GM15510 (cell line): ENCODE measurements around the gene CD7.

Source experiments
- POLR2A ChIP-seq: IDR thresholded peaks from 3 replicates; pipeline ENCODE4 v1.6.1; 2011; ENCODE audit warnings: borderline replicate concordance; ENCODE audit not compliant: insufficient read length; ENCODE audit errors: extremely low read depth

The CD7 gene

DNA sequence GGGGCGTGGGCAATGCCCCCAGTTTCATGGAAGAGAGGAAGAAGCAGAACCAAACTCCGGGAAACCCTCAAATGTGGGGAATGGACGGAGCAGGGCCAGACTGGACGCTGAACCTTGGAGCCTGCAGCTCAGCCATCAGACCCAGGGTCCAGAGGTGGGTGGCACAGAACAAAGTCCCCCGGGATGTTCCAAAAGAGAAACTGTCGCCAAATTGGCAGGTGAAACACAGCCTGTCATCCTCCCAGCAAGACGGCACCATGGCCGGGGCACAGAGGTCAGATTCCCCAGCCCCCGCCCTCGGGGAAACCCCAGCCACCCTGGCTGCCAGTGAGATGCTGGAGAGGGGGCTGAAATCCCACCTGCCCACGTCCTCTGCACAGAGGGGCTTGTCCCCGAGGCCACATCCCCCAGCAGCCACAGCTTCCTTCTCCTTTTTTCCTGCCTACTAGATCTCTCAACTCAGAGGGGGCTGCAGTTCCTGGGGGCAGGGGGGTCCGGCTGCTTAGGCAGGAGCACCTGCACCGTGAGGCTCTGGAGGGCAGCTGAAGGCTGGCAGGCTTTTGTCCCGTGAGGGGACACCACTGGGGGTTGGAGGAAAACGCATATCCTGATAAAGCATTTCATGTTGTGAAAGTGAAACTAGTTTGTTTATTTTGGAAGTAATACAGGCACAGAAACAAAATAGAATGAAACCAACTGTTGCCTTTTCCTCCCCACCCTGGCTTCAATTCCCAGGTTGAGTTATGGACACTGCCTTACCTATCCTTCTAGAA, 17.4 kb upstream of the CD7 start:
- TF ChIP-seq POLR2A = no peak

DNA sequence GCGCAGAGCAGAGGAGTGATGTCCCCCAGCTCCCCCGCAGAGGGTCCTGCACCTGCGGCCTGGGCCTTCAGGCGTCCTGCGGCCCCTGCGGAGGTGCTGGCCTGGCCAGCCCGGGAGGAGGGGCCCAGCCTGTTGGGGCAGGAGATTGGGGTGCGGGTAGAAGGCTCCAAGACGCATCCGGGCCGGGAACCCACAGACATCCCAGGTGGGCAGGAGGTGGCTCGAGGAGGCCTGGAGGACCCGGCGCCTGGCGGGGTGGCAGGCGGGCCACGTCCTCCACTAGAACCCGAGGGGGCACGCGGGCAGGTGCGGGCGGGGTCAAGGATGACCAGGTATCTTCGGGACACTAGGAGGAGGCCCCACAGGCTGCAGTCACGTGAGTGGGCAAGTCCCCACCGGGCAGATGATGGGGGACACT, 16.8 kb upstream of the CD7 start:
- TF ChIP-seq POLR2A = no peak

DNA sequence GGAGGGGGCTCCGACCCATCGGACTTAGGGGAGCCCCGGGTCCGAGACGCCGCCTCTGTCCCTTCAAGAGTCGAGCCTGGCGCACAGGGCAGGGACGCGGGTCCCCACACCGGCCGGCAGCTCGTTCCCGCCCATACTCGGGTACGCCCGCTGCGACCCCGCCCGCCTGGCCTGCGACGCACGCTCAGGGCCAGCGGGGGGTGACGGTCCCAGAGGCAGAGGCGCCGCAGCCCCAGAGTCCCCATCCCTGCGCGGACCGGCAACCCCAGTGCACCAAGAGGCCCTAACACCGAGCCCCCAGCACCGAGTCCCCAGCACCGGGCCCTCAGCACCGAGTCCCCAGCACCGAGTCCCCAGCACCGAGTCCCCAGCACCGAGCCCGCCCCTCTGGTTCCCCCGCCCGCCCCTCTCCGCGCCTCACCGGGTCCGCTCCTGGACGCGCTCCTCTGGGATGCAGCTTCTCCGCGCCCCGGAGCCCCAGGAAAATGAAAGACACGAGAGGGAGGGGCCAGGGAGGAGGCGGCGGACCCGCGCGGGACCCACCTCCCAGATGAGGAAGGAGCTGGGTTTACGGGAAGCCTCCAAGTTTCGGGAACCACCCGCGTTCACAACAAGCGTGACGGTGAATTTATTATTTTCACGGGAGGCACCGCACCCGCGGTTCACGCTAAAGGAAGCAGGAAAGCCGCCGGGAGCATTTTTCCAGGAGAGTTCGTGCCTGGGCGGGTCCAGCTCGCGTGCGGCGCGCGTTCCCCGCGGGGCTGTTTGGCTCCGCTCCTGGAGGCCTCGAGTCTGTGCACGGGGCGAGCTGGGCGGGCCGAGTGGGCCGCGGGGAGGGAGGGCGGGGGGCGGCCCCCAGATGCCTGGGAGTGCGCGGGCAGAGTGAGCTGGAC, 16.1 kb upstream of the CD7 start, which contains the start of gene SECTM1:
Gene SECTM1 (minus strand): TSS at position 488 of the 893 bp plus-strand sequence. CDS start 6,526 bp downstream, outside the sequence.
- TF ChIP-seq POLR2A = no peak

DNA sequence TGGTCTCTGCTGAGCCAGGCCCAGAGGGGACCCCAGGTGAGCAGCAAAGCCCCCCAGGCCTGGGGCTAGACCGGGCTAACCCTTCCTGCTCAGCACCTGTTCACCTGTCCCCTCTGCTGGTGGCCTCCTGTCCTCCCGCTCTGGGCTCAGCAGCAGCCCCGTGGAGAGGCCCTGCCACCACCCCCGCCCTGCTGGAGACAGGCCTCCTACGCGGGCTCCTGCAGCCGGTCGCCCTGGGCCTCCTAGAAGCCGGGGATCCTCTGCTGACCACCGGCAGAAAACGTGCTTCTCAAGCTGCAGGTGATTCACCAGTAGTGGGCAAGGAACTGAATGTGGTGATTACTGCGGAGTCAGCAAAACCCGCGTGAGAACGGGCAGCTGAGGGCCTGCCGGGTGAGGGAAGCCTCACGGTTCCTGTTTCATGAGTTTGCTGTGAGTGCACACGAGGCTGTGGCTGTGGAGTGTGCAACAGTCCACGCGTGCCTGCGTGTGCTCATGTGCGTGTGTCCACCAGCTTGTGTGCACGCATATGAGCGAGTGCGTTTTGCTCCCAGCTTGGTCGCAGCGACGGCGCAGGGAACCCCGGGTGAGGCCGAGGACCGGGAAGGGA, 15.4 kb upstream of the CD7 start:
- no peak for TF ChIP-seq POLR2A

DNA sequence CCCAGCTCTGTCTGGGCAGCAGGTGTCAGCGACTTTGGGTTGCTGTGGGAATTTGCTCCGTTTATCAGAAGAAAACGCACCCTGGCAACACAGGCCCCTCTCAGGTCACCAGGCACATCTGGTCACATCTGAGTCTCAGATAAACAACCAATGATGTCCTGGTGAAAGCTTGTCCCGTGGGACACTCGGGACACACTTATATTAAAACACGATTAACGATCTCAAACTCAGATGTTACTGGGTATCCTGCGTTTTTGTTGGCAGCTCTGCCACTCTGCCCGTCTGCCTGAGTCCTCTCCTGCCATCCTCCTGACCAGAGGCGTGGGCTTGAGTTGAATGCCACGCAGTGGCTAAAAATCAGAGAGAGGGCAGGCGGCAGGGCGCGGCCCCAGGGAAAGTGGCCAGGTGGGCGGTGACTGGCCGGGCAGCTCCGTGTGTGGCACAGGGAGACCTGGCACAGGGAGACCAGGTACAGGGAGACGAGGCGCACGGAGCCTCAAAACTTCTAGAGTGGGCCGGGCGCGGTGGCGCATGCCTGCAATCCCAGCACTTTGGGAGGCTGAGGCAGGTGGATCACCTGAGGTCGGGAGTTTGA, 14.0 kb upstream of the CD7 start:
- no peak for TF ChIP-seq POLR2A

DNA sequence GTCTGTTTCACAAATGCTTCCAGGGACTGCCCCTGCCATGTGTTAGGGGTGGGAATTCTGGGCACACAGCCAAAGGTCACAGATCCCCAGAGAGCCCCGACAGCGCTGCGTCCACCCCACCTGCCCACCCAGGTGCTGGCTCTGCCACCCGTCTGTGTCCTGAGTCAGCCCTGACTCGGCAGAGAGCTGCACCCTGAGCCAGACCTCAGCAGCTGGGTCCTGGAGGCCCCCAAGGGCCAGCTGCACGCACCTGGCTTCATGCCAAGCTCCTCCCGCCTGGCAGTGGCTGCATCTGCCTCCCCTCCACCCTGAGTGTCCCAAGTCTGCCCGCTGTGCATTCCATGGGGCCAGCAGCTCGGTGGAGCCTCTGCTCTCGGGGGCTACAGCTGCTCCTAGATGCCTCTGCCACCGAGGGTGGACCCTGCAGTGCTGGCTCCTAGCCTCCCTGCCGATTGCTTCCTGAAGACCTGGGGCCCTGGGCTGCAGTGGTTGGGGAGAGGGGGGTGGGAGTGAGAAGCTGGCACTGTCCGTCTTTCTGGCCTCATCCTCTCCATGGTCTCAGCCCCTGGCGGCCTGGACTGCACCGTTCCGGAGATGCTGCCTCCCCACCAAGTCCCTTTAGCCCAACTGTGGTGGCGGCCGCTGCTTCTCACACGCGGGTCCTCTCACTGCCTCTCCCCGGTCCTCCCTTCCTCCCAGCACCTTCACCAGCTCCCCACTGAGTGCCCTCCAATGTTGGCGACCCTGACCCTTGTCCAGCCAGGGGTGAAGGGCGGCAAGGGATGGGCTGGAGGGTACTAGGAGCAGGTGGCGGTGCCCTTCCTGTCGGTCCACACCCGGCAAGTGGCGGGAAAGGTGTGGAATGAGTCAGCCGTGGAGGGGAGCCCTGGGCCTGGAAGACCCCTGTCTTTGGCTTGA, 13.2 kb upstream of the CD7 start:
- no peak for TF ChIP-seq POLR2A

DNA sequence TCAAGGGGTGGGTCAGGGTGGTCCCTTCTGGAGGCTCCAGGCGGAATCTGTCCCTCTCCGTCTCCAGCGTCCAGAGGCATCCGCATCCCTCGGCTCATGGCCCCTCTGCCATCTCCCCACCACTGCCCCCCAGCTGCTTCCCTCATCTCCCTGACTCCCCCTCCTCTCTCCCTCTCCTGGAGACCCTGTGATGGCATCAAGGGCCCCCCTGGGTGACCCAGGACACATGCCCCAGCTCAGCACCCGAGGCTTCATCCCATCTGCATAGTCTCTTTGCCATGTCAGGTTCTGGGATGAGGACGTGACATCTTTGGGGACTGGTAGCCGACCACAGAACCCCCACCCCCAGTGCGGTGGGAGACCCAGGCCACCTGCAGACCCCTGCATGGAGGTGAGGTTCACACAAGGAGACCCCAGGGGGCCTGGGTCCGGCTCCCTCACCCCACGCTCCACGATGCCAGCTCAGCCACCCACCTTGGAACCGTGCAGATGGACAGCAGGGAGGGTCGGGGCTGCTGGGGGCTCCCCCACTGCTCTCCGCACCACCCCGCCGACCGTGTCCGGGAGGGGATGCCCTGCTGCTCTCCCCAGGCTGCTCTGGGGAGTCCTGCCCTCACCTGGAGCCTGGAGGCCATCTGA, 12.4 kb upstream of the CD7 start:
- no peak for TF ChIP-seq POLR2A

DNA sequence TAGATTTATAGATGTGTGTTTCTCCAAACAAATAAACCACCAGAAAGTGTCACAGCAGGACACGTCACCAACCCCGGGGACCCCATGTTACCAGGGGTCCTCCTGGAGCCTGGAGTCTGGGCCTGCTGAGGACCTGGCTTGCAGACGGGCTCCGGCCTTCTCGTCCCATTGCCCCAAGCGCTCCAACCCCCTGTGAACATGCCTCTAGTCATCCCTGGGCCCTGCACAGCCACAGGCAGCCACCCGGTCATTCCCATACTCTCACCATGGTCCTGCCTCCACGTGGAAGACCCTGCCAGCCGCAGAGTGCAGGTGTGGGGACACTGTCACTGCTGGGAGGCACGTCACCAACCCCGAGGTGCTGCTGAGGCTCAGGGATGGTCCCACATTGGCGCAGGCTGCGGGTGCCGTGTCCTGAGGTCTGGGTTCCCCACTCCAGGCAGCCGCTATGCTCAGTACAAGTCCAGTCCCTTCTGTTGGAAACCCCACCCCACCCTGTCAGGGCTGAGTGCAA, 11.6 kb upstream of the CD7 start:
- TF ChIP-seq POLR2A = no peak

DNA sequence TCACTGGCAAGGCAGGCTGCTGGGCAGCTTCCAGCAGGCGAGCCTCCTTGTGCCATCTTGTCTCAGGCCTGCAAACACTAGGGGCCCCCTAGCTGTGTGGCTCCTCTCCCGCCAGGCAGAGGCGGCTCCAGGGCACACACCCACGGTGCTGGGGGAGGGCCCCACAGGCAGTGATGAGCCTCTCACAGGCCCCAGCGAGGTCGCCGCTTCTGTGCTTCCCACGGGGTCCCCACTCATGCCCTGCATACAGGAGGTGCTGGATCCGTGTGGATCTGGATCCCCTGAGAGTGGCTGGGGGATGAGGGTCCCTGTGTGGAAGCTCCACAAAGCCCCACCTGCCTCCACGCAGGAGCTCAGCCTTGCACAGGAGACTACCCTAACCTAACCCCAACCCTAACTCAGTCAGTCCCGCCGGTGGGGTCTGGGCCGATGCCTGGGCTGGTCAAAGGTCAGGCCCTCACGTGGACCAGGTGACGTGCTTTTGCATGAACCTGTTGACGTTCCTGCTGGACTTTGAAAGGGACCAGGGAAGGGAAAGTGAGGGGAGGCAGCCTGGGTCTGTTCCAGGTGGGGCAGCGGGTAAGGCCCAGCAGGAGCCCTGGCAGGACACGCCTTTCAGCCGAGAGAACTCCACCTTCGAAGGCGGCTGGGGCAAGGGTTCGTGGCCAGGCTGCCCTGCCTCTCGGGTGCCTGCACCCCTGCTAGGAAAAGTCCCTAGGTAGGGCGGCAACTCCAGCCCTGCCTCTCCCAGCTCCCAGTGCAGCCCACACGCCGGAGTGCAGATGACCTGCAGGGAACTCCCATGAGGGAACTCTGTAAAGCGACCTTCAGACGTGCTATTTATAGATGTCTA, 11.0 kb upstream of the CD7 start:
- TF ChIP-seq POLR2A = no peak

DNA sequence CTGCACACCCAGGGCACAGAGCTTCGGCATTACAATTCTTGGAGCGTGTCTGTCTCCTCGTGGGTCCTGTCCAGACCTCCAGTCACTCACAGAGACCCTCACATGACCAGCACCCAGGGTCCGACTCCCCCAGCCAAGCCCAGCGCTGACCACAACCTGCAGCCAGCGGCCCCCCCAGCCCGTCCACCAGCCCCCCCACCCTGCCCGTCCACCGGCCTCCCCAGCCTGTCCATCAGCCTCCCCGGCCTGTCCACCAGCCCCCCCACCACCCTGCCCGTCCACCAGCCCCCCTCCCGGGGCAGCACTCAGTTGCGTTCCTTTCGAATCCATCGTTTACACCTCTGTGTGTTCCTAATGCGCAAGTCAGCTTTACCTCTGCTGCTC, 10.3 kb upstream of the CD7 start:
- TF ChIP-seq POLR2A = no peak

DNA sequence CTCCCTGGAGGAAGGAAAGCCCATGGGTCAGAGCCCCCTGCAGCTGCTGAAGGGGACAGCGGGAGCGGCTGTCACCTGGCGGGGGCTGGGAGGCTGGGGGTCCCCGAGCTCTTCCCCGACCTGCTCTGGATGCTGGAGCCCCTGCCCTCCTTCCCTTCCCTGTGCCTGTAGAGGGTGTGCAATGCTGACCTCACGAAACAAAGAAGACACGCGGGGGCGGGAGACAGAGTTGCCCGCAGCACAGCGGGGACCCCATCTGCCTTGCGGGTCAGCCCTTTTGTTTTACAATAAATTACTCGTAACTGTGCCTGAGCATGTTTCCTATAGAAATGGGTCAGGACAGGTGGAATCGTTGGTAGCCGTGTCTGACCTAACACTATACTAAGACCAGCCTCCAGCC, 9.9 kb upstream of the CD7 start:
- TF ChIP-seq POLR2A = no peak
